Measurements from ENCODE around the gene C5.

- TF ChIP-seq, protein P1, sequence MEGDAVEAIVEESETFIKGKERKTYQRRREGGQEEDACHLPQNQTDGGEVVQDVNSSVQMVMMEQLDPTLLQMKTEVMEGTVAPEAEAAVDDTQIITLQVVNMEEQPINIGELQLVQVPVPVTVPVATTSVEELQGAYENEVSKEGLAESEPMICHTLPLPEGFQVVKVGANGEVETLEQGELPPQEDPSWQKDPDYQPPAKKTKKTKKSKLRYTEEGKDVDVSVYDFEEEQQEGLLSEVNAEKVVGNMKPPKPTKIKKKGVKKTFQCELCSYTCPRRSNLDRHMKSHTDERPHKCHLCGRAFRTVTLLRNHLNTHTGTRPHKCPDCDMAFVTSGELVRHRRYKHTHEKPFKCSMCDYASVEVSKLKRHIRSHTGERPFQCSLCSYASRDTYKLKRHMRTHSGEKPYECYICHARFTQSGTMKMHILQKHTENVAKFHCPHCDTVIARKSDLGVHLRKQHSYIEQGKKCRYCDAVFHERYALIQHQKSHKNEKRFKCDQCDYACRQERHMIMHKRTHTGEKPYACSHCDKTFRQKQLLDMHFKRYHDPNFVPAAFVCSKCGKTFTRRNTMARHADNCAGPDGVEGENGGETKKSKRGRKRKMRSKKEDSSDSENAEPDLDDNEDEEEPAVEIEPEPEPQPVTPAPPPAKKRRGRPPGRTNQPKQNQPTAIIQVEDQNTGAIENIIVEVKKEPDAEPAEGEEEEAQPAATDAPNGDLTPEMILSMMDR (IDR thresholded peaks at IDR 0.05) = no peak
- TF ChIP-seq POLR2A (IDR thresholded peaks at IDR 0.05) (no peak), POLR2AphosphoS5 (IDR thresholded peaks at IDR 0.05) (no peak), EP300 (IDR thresholded peaks at IDR 0.05; ENCODE audit: low read depth) (no peak)
Measured at GRCh38 chr9:120918931-120919842, 130.9 kb downstream of the C5 start.

All from transverse colon (tissue), 4 donors.